GM19240 (cell line): ENCODE data around the gene PITPNC1.

ENCODE experiments used
- DNase-seq: peaks from one replicate; pipeline ENCODE4 v3.0.0; 2011; ENCODE audit warnings: low spot score; ENCODE audit not compliant: insufficient read length

PITPNC1 gene

DNA sequence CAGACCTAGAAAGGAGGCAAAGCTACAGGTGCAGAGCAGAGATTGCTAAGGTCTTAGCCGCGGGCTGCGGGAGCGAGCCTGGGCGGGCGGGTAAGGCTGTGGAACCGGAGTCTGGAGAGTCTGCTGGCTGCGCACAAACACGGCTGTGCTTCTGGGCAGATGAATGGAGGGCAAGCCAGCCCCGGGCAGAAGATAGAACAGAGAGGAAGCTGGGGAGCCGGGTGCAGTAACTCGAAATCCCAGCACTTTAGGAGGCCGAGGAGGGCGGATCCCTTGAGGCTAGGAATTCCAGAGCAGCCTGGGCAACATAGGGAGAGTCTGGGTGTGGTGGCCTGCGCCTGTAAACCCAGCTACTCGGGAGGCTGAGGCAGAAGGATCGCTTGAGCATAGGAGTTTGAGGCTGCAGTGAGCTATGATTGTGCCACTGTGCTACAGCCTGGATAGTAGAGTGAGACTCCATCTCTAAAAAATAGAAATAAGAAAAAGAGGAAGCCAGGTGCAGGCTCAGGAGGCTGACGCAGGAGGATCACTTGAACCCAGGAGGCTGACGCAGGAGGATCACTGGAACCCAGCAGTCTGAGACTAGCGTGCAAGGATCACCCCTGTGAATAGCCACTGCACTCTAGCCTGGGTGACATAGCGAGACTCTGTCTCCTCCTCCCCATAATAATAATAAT, 56.3 kb downstream of the PITPNC1 start:
- DNase-seq, result no peak

DNA sequence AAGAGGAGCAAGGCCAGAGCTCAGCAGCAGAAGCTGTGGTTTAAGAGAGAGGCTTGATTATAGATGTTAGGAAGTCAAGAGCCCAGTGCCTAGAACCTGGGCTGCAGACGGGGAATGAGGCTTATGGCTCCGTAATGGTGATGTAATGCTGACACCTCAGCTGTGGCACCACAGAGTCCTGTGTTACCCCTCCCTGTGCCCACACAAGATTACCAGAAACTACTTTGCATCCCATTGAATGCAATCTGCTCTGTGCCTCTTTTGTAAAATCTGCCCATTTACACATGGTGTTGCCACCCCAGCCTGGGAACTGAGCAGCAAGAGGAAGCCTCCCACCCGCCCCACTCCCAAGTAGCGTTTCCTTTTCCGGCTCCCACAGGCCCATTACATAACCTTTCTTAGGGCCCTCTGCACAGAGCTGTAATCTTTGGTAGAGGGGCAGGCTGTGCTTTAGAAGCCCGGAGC, 57.0 kb downstream of the PITPNC1 start:
- DNase-seq, result no peak

DNA sequence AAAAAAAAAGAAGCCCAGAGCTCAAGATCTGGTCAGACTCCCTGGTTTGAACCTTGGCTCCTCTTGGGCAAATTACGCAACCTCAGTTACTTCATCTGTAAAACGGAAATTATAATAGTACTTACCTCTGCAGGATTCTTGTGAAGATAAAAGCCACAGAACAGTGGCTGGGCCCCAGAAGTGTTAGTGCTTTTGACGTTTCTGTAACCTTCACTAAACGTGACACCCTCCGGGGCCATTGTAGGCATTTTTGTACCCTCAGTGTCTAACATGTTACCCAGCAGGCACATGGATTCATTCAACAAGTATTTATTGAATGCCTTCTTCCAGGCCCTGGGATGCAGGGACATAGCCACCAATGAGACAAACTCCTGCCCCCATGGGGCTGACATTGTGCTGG, 58.0 kb downstream of the PITPNC1 start:
- DNase-seq, result no peak

DNA sequence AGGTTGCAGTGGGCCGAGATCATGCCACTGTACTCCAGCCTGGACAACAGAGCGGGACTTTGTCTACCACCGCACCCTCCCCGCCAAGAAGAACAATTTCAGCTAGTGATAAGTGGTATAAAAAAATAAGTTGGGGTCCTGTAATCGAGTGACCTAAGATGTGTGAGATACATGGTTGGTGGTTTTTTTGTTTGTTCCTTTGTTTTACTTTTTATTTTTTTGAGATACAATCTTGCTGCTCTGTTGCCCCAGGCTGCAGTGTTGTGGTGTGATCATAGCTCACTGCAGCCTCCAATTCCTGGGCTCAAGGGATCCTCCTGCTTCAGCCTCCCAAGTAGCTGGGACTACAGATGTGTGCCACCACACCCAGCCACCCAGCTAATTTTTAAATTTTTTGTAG, 58.7 kb downstream of the PITPNC1 start:
- DNase-seq, result no peak

DNA sequence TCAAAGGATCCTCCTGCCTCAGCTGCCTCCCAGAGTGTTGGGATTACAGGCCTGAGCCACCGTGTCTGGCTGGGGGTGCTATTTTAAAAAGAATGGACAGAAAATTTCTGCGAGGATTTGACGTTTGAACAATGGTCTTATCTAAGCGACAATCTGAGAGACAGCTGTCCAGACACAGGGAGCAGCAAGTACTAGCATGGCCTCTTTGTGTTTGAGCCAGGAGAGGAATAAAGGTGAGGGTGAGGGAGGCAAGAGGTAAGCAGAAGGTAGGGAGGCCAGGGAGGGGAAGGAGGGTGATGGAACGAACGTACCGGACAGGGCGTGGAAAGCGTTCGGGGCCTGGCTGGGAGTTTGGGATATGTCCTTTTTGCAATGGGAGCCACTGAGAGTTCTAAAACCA, 59.2 kb downstream of the PITPNC1 start:
- DNase-seq, result no peak

DNA sequence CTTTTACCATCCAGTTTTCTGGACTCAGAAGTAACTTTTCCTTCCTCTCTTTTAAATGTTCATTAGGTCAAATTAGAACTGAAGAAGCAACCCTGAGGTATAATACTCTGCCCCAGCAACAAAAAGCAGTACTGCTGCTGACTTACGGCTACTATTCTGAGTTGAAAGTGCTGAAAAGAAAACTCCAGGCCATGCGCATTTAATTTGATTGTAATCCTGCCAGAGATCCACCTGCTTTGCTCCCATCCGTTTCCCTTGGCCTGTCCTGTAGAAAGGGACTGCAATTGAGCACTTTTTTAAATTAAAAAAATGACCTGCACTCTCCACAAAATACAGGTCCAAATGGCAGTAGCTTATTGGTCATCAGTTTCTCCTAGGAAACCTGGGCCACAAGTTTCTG, 61.6 kb downstream of the PITPNC1 start:
- no peak for DNase-seq

DNA sequence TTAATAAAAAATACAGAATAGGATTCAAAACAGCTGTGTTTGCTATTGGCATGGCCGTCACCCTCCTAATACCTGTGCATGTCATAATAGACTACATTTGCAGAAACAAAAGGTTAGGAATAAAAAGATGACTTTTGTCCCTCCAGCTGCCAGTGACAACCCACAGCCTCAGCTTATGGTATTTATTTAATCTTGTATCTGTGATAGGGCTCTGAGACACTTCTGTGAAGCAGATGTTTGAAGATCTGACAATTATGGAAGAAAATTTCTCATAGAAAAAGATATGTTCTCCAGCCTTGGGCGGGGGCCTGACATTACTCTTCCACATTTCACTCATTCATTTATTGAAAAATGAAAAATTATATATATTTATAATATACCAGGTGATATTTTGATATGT, 62.2 kb downstream of the PITPNC1 start:
- DNase-seq, result no peak

DNA sequence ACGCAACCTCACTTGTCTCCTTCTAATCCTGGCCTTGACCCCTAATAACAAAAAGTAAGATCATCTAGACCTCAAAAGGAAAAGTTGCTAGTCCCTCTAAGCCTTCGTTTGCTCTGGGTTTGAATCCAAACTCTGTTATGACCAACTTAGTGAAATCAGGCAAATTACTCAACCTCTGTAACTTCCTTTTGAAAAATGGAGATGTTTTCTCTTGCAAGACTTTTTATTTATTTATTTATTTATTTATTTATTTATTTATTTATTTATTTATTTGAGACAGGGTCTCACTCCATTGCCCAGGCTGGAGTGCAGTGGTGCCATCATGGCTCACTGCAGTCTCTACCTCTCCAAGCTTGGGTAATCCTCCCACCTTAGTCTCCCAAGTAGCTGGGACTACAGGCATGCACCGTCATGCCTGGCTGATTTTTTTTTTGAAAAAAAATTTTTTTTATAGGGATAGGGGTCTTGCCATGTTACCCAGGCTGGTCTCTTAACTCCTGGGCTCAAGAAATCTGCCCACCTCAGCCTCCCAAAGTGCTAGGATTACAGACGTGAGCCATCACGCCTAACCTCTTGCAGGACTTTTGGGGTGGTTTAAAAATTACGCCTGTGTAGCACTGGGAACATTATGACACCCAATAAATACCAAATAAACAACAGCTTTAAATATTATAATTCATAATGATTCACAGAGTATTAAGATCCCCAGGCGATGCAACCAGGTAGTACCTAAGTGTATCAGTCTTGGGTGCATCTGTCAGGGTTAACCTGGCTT, 63.4 kb downstream of the PITPNC1 start:
- no peak for DNase-seq

DNA sequence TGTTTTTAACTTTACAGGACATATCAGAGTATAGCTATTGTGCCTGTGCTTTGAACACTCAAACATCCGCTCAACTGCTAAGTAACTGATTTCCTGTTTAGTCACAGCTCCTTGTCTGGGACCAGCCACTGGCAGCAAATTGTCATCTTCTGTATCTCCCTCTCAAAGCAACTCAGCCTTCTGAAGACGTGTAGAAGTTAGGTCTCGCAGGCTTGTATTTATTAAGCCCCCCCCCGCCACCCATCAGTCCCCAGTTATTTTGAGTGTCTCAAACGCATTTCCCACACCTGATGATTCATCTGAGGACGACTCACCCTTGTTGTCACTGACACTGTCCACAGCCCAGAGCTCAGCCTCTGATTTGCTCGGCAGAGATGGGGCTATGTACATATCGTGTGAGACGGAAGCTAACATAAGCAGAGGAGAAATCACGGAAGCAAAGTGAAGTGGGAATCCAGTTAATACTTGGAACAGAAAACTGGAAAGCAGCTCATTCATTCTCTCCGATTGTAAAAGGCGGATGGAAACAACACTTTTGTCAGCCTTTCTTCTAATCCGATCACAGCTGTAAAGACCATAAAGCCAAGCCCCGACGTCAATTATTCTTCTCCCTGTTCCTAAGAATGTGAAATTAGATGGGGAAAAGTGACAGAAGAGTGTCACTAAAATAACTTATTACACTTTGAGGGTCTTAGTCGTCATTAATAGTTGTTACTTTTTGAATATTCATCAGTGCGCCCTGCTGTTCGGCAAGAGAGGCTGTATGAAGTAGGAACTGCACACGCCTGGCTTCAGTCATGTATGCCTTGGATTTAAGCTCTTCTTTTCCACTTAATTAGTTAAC, 64.2 kb downstream of the PITPNC1 start:
- no peak for DNase-seq

DNA sequence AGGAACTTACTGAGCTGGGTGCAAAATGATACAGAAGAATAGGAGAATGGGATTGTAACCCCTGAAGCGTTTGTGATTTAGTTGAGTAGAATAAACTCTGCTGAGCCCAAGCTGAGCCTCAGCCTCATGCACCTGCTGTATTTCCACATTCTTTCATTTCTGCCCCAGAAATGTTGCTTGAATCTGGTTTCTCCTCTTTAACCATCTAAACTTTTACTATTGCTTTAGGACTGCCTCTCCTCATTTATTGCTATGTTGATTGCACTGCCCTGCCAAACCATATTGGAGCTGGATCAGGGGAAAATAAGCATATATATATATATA, 64.8 kb downstream of the PITPNC1 start:
- DNase-seq, result no peak

DNA sequence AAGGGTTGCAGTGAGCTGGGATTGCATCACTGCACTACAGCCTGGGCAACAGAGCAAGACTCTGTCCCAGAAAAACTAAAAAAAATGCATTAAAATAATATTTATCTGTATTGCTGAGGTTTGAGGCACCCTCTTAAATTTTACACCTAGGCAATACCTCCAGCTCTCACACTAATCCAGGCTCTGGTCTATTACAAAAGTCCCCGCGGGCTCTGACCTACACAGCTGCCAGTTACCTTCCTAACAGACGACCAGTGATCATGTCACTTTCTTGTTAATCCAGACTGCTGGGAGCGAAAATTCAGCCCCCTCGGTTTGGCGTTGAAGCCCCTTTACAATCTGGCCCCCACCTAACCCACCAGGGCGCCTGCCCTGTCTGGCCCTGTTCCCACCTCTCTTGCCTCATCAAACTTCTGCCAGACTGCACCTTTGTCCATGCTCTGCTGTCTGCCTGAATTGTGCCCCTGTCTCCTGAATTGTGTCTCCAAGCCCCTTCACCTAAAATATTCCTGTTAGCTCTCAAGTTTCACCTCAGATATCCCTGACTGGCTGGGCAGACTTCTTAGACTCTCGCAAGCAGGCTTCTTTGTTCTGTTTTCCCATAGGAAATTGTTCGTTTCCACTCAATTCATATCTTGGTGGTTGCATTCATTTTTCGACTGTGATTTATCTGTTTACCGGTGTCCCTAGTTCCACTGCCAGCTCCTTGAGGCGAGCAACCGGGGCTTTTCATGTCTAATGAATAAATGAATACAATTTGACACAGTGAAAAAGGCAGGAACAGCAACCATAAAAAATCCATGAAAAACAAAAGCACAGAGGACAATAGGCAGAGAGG, 65.9 kb downstream of the PITPNC1 start:
- DNase-seq, result no peak

DNA sequence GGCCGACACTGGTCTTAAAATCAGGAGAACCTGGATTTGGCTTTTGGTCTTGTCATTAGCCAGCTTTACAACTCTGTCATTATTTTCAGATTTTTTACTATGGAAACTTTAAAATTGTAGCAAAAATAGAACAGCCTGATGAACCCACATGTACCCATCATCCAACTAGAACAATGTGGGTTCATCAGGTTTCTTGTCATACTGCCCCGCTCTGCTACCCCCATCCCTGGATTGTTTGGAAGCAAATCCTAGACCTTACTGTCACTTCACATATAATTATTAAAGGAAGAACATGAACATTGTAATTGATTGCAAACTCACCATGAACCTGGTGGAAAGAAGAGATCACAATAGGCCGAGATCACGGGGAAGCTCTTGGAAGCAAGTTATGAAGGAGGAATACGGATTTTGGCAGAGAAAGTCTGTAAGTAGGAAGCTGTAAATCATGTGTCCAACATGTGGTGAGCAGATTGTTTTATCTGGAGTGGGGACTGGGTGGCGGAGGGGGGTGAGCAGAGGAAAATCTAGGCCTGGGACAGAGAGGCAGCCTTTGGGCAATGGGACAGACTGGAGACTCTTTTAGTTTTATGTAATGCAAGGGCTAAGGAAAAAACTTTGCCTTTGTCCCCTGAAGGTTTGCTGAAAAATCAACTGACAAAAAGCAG, 67.0 kb downstream of the PITPNC1 start:
- DNase-seq, result no peak

DNA sequence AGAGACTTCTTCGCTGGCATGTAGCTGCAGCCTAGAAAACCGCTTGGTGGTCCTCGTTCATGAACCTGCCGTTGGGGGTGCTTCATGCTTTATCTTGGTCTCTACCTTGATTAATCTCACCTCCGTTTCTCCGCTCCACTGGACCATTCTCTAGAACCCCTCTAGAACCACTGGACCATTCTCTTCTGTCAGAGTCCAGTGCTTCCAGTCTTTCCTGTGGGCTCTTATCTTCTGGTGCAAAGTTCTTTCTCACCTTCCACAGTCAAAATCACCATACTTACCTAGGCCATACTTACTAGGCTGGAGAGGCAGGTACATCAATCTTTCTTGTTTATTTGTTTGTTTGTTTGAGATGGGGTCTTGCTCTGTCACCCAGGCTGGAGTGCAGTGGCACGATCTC, 71.4 kb downstream of the PITPNC1 start:
- no peak for DNase-seq

DNA sequence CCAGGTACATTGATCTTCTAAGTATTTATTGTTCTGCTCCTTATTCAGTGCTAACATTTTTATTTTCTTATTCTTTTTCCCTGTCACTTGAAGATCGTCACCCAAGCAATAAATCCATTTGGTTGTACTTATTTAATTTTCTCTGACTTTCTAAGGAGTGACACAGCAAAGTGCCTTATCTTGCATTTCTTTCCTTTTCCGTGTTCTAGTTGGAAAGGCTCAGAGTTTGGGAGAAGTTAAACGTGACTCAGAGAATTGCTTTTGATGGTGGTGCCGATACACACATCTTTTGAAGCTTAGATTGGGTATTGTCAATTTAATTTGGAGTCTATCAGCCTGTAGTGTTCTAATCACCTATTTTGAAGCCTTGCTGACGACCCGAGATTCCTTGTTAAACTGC, 72.0 kb downstream of the PITPNC1 start:
- no peak for DNase-seq

DNA sequence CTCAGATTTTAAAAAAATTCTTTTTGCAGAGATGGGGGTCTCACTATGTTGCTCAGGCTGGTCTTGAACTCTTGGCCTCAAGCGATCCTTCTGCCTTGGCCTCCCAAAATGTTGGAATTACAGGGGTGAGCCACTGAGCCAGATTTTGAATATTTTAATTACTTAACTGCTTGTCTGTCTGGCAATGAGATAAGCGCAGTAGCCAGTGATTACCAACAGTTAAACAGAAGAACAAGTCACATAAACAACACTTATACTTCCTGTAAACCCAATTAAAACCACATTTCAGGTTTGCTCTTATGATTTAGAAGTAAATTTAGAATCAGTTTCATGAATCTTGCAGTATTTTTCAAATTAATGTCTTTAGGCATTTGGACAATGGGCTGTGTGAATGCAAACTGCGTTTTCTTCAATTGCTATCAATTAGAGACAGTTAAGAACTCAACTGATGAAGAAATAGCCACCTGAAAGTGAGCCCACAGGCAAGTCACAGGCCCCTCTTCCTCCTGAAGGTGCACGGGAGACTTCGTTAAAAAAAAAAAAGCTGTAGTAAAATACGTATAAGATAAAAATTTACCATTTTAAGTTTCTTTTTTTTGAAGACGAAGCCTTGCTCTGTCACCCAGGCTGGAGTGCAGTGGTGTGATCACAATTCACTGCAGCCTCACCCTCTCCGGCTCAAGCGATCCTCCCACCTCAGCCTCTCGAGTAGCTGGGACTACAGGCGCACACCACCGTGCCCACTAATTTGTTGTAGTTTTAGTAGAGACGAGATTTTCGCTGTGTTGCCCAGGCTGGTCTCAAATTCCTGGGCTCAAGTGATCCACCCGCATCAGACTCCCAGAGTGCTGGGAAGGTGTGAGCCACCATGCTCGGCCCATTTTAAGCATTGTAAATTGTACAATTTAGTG, 73.0 kb downstream of the PITPNC1 start:
- no peak for DNase-seq

DNA sequence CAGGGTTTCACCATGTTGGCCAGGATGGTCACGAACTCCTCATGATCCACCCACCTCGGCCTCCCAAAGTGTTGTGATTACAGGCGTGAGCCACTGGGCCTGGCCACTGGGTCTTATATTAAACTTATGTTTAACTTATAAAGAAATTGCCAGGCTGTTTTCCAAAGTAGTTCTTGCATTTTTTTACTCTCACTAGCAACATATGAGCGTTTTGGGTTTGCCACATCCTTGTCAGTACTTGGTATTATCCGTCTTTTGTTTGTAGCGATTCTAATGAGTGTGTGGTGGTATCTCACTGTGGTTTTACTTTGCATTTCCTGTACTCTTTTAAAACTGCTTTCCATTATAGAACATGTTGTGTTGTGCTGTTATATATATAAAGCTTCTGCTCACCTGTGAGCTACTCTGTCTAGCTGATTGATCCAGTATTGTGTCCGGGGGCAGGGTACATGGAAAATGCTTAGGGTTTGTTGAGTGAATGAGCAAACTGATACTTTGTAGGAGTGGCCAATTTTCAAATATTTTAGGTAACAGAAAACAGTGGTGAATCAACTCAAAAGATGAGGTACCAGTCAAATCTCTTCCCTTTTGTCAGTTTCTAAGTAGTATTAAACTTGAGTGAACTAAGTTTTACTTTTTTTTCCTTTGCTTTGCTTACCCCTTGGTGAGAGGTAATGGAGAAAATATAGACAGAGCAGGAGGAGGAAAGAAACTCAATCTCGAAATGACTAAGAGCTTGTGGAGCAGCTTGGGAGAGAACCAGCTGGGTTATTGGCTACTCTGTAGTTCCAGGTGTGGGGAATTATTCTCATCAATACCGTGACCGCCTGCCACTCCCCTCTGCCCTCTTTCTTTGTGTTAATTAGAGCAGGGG, 75.8 kb downstream of the PITPNC1 start:
- DNase-seq, result no peak

DNA sequence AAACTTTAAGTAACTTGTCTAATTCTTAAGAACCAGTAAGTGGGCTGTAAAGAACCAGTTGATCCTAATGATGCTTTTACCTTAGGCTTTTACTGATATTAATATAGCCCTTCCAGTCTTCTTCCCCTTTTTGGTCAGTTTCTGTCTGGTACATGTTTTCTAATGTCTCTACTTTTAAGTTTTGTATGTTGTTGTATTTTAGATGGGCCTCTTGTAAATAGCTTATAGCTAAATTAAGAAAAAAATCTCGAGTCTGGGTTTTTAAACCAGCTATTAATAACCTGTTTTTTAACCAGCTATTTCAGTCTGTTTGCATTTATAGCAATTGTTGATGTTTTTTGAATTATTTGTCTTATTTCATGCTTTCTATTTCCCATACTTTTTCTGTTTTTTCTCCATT, 79.0 kb downstream of the PITPNC1 start:
- no peak for DNase-seq

DNA sequence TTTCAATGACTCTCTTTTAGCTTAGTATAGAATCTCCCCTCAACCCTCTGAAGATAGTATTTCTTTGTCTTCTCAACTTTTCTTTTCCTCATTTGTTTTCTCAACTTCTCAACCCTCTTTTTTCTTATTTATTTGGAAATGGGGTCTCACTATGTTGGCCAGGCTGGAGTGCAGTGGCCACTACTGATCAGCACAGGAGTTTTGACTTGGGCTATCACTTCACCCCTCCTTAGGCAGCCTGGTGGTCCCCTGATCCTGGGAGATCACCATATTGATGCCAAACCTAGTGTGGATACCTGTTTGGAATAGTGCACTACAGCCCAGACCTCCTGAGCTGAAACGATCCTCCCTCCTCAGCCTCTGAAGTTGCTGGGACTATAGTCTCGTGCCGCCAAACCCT, 79.8 kb downstream of the PITPNC1 start:
- DNase-seq, result no peak

DNA sequence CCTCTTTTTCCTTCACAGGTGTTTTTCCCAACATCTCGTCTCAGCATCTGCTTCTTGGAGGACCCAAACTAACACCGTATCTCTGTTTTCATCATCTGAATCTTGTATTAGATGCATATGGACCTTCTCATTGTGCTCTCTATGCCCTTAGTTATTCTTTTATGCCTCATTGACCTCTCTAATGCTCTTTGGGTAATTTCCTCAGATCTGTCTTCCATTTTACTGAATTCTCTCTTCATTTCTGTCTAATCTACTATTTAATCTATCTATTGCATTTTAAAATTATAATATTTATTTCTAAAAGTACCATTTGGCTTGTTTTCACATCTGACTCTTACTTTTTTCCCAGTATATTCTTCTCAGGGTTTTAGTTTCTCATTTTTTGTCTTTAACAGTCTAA, 81.1 kb downstream of the PITPNC1 start:
- DNase-seq, result no peak
